Measurements from ENCODE around the gene STUM.
A peak's percentile ranks its signal among the peaks of the same experiment; 100 is the strongest.

The STUM gene

DNA sequence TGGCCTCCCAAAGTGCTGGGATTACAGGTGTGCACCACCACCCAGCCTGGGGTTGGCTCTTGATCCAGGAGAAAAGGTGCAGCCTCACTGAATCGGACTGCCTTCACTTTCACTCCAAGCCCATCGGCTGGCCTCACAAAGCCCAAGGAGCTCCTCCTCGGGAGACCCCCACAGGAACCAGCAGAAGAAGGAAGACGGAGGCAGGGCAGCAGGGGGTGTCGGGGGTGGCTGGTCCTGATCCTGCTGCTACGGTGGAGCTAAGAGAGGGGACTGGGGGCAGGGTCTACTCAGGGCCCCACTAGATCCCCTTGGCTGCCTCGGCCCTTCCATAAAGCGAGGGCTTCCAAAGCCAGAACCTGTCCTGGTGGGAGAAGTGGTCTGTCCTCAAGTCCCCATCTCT, 93.9 kb downstream of the STUM start:
- Histone ChIP-seq H3K27ac (ENCODE audit: low read depth, low read length) (no peak overlapping the region), H3K36me3 (ENCODE audit: control insufficient read depth in 1 of 2, insufficient read depth in 2 of 2, low read length in 2 of 2) (peaks cover 6 to 36% of the 10 kb centered on the region in 2 donors), H3K9me3 (ENCODE audit: control insufficient read depth in 1 of 2, low read length in 2 of 2) (no peaks in the 10 kb centered on the region), H3K4me1 (ENCODE audit: control insufficient read depth in 1 of 2, insufficient read depth in 2 of 2, low read length in 2 of 2) (peaks cover 24 to 26% of the 10 kb centered on the region in 2 donors), H3K9ac (ENCODE audit: low read depth in 1 of 2, low read length in 2 of 2) (no peak overlapping the region), H3K27me3 (ENCODE audit: control insufficient read depth in 1 of 2, insufficient read depth in 2 of 2, low read length in 2 of 2) (no peaks in the 10 kb centered on the region), H3K4me3 (ENCODE audit: low read depth in 1 of 2, low read length in 2 of 2) (no peak overlapping the region)

DNA sequence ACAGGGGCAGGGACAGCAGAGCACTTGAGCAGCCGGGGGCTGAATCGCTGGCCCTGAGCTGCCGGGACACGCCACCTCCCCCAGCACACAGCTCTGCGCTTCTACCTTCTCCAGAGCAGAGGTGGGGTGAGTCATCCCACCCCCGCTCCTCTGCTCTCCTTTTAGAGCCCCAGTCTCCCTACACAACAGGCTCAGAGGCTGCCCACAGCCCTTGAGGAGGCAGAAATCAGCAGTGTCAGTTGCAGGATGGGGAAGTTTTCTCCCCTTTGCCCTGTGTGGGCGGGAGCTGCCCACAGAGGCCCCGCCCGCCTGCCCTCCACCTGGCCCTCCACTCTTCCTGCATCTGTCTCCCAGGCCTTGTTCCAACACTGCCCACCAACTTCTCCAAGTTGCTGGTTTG, 94.6 kb downstream of the STUM start:
- Histone ChIP-seq H3K4me1 (ENCODE audit: control insufficient read depth in 1 of 2, insufficient read depth in 2 of 2, low read length in 2 of 2) (peaks cover 24 to 26% of the 10 kb centered on the region in 2 donors), H3K36me3 (ENCODE audit: control insufficient read depth in 1 of 2, insufficient read depth in 2 of 2, low read length in 2 of 2) (peaks cover 14 to 41% of the 10 kb centered on the region in 2 donors), H3K9ac (ENCODE audit: low read depth in 1 of 2, low read length in 2 of 2) (peak overlapping the region in 1 of 2 donors; percentile 17), H3K27me3 (ENCODE audit: control insufficient read depth in 1 of 2, insufficient read depth in 2 of 2, low read length in 2 of 2) (no peaks in the 10 kb centered on the region), H3K27ac (ENCODE audit: low read depth, low read length) (no peak overlapping the region), H3K4me3 (ENCODE audit: low read depth in 1 of 2, low read length in 2 of 2) (no peak overlapping the region), H3K9me3 (ENCODE audit: control insufficient read depth in 1 of 2, low read length in 2 of 2) (no peaks in the 10 kb centered on the region)

DNA sequence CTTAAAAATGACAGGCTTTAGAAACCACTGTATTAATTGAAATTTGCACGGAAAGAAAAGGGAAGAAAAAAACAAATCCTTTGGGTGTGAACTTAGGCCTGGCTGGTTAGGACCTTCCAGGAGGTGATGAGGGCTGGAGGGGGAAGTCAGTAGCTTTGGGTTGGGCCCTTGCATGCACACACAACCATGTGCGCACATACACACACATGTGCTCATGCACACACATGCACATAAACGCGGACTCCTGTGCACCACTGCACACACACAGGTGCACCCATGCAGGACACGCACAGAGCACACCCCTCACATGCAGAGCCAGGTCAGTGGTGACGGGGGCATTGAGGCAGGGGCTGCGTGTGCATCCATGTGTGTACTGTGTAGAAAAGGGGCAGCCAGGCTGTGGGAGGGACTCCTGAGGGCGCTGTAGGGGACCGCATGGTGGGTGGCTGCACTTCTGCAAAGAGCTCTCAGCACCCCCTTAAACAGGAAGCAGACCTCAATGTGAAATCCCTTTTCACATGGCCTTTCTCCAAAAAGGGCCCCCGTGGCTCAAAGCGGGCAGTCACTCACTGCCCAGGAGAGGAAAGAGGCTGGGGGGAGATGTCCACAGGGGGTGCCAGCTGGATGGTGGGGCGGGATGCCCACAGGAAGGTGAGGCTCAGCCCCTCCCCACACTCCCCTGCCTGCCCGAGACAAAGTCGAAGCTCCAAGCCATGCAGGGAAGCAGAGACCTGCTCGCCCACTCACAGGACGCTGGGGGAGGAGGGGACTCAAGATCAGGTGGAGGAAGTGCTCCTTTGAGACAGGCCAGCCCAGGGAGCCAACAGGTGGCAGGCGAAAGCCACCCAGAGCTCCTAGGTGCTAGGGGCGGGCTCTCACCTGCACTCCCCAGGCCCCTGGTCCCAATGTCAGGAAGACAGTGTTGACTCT, 95.3 kb downstream of the STUM start:
- Histone ChIP-seq H3K27me3 (ENCODE audit: control insufficient read depth in 1 of 2, insufficient read depth in 2 of 2, low read length in 2 of 2) (no peaks in the 10 kb centered on the region), H3K9ac (ENCODE audit: low read depth in 1 of 2, low read length in 2 of 2) (no peak overlapping the region), H3K27ac (ENCODE audit: low read depth, low read length) (no peak overlapping the region), H3K4me3 (ENCODE audit: low read depth in 1 of 2, low read length in 2 of 2) (no peak overlapping the region), H3K9me3 (ENCODE audit: control insufficient read depth in 1 of 2, low read length in 2 of 2) (no peaks in the 10 kb centered on the region), H3K4me1 (ENCODE audit: control insufficient read depth in 1 of 2, insufficient read depth in 2 of 2, low read length in 2 of 2) (peaks cover 24 to 26% of the 10 kb centered on the region in 2 donors), H3K36me3 (ENCODE audit: control insufficient read depth in 1 of 2, insufficient read depth in 2 of 2, low read length in 2 of 2) (peaks cover 16 to 41% of the 10 kb centered on the region in 2 donors)

GRCh38 chr1:226644541-226645176, 96.1 kb downstream of the STUM start:
- Histone ChIP-seq H3K4me1 (ENCODE audit: control insufficient read depth in 1 of 2, insufficient read depth in 2 of 2, low read length in 2 of 2) (peaks cover 24 to 26% of the 10 kb centered on the region in 2 donors), H3K9me3 (ENCODE audit: control insufficient read depth in 1 of 2, low read length in 2 of 2) (no peaks in the 10 kb centered on the region), H3K4me3 (ENCODE audit: low read depth in 1 of 2, low read length in 2 of 2) (no peak overlapping the region), H3K36me3 (ENCODE audit: control insufficient read depth in 1 of 2, insufficient read depth in 2 of 2, low read length in 2 of 2) (peaks cover 16 to 47% of the 10 kb centered on the region in 2 donors), H3K27me3 (ENCODE audit: control insufficient read depth in 1 of 2, insufficient read depth in 2 of 2, low read length in 2 of 2) (no peaks in the 10 kb centered on the region), H3K9ac (ENCODE audit: low read depth in 1 of 2, low read length in 2 of 2) (no peak overlapping the region), H3K27ac (ENCODE audit: low read depth, low read length) (no peak overlapping the region)

DNA sequence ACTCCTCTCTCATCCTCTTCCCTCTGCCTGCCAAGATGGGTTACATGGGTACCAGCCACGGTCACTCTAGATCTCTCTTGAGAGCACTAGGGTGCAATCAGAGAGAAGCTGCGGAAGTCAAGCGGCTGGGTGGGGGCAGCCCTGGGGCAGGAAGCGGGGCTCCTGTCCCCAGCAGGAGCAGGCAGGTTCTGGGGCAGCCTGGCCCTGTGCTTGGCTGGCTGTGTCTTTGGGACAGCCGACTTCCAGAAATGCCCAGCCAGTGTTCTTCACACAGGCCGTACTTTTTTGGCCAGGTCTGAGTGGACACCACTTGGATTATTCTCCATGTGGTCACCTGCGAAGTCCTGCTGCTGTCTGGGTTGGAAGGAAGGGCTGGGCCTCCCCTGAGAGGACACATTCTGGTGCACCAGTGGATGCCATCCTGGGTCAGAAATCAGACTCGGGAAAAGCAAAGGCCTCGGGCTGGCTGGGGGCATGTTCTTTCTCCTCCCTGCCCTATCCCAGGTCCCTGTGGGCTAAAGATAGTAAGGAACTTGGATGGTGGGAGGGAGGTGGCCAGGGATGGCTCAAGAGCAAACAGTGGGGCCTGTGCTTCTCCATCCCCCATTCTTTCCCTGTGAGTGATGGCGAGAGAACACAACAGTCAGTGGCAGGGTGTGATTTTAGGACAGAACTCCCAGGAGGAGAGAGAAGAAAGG, 96.9 kb downstream of the STUM start:
- no peak overlapping the region for H3K9ac ChIP-seq (ENCODE audit: low read depth in 1 of 2, low read length in 2 of 2)

GRCh38 chr1:226646026-226646869, 97.7 kb downstream of the STUM start:
- H3K27ac ChIP-seq (ENCODE audit: low read depth, low read length), result no peak overlapping the region
- H3K9me3 ChIP-seq (ENCODE audit: control insufficient read depth in 1 of 2, low read length in 2 of 2), result no peaks in the 10 kb centered on the region
- H3K4me1 ChIP-seq (ENCODE audit: control insufficient read depth in 1 of 2, insufficient read depth in 2 of 2, low read length in 2 of 2), result peaks cover 26 to 27% of the 10 kb centered on the region in 2 donors
- no peak overlapping the region for H3K9ac ChIP-seq (ENCODE audit: low read depth in 1 of 2, low read length in 2 of 2)
- H3K36me3 ChIP-seq (ENCODE audit: control insufficient read depth in 1 of 2, insufficient read depth in 2 of 2, low read length in 2 of 2), result peaks cover 16 to 37% of the 10 kb centered on the region in 2 donors
- H3K27me3 ChIP-seq (ENCODE audit: control insufficient read depth in 1 of 2, insufficient read depth in 2 of 2, low read length in 2 of 2), result no peaks in the 10 kb centered on the region
- H3K4me3 ChIP-seq (ENCODE audit: low read depth in 1 of 2, low read length in 2 of 2), result no peak overlapping the region

More for the DNA sequence above, 96.9 kb downstream of the STUM start:
- H3K27me3 ChIP-seq (ENCODE audit: control insufficient read depth in 1 of 2, insufficient read depth in 2 of 2, low read length in 2 of 2), result no peaks in the 10 kb centered on the region
- no peak overlapping the region for H3K27ac ChIP-seq (ENCODE audit: low read depth, low read length)
- H3K9me3 ChIP-seq (ENCODE audit: control insufficient read depth in 1 of 2, low read length in 2 of 2), result no peaks in the 10 kb centered on the region
- H3K4me1 ChIP-seq (ENCODE audit: control insufficient read depth in 1 of 2, insufficient read depth in 2 of 2, low read length in 2 of 2), result peaks cover 24 to 26% of the 10 kb centered on the region in 2 donors
- no peak overlapping the region for H3K4me3 ChIP-seq (ENCODE audit: low read depth in 1 of 2, low read length in 2 of 2)
- peaks cover 16 to 43% of the 10 kb centered on the region in 2 donors for H3K36me3 ChIP-seq (ENCODE audit: control insufficient read depth in 1 of 2, insufficient read depth in 2 of 2, low read length in 2 of 2)

- H3K9ac ChIP-seq (ENCODE audit: low read depth in 1 of 2, low read length in 2 of 2), result no peak overlapping the region
- H3K4me3 ChIP-seq (ENCODE audit: low read depth in 1 of 2, low read length in 2 of 2), result no peak overlapping the region
- no peaks in the 10 kb centered on the region for H3K27me3 ChIP-seq (ENCODE audit: control insufficient read depth in 1 of 2, insufficient read depth in 2 of 2, low read length in 2 of 2)
- H3K27ac ChIP-seq (ENCODE audit: low read depth, low read length), result no peak overlapping the region
- H3K4me1 ChIP-seq (ENCODE audit: control insufficient read depth in 1 of 2, insufficient read depth in 2 of 2, low read length in 2 of 2), result peaks cover 26 to 27% of the 10 kb centered on the region in 2 donors
- H3K36me3 ChIP-seq (ENCODE audit: control insufficient read depth in 1 of 2, insufficient read depth in 2 of 2, low read length in 2 of 2), result peaks cover 16 to 30% of the 10 kb centered on the region in 2 donors
- H3K9me3 ChIP-seq (ENCODE audit: control insufficient read depth in 1 of 2, low read length in 2 of 2), result no peaks in the 10 kb centered on the region
Observed at GRCh38 chr1:226646870-226647449, 98.4 kb downstream of the STUM start.

DNA sequence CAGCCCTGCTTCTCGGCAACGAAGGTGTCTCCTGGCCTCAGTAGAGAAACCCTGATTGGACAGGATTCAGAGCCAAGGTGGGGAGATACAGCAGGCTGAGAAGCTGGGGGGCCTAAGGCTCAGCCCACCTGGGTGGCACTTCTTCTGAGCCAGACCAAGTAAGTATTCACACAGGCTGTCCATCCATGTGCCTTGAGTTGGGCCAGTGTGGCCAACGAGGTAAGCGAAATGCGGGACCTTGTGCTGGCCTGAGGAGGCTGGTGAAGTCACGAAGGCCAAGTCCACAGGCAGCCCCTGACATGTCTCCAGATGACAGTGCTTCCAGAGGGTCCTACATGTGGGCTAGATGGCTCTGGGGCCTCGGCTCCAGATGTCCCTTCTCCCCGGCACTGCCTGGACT, 99.2 kb downstream of the STUM start:
- no peak overlapping the region for H3K4me3 ChIP-seq (ENCODE audit: low read depth in 1 of 2, low read length in 2 of 2)
- no peaks in the 10 kb centered on the region for H3K9me3 ChIP-seq (ENCODE audit: control insufficient read depth in 1 of 2, low read length in 2 of 2)
- peaks cover 16 to 29% of the 10 kb centered on the region in 2 donors for H3K36me3 ChIP-seq (ENCODE audit: control insufficient read depth in 1 of 2, insufficient read depth in 2 of 2, low read length in 2 of 2)
- H3K9ac ChIP-seq (ENCODE audit: low read depth in 1 of 2, low read length in 2 of 2), result no peak overlapping the region
- H3K27ac ChIP-seq (ENCODE audit: low read depth, low read length), result no peak overlapping the region
- no peaks in the 10 kb centered on the region for H3K27me3 ChIP-seq (ENCODE audit: control insufficient read depth in 1 of 2, insufficient read depth in 2 of 2, low read length in 2 of 2)
- peaks cover 22 to 27% of the 10 kb centered on the region in 2 donors for H3K4me1 ChIP-seq (ENCODE audit: control insufficient read depth in 1 of 2, insufficient read depth in 2 of 2, low read length in 2 of 2)

DNA sequence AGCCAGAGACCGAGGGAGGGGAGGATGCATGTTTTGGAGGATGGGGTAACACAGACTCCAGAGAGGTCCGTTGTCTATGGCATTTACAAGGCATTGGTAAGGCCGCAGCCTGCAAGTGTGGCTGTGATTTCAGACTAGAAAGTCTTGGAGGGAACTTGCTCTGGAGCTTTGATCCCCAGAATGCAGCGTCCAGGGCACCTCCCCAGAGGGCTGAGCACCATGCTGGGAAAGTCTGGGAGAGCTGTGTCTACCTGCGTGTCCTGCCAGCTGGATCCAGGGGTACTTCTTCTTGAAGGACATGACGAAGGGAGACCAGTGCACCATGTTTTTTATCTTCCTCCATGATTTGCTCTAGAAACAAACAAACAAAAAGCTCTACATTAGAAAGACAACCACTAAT, 99.9 kb downstream of the STUM start:
- Histone ChIP-seq H3K27me3 (ENCODE audit: control insufficient read depth in 1 of 2, insufficient read depth in 2 of 2, low read length in 2 of 2) (no peaks in the 10 kb centered on the region), H3K4me3 (ENCODE audit: low read depth in 1 of 2, low read length in 2 of 2) (no peak overlapping the region), H3K9me3 (ENCODE audit: control insufficient read depth in 1 of 2, low read length in 2 of 2) (no peaks in the 10 kb centered on the region), H3K27ac (ENCODE audit: low read depth, low read length) (no peak overlapping the region), H3K4me1 (ENCODE audit: control insufficient read depth in 1 of 2, insufficient read depth in 2 of 2, low read length in 2 of 2) (peaks cover 15 to 20% of the 10 kb centered on the region in 2 donors), H3K9ac (ENCODE audit: low read depth in 1 of 2, low read length in 2 of 2) (no peak overlapping the region), H3K36me3 (ENCODE audit: control insufficient read depth in 1 of 2, insufficient read depth in 2 of 2, low read length in 2 of 2) (peaks cover 16 to 29% of the 10 kb centered on the region in 2 donors)

Data from duodenal mucosa (tissue), 2 donors.